Endothelial cell of umbilical vein (primary cell): ENCODE measurements around the gene RWDD1. TPM values are rescaled to one million over a fixed set of nuclear protein-coding genes. Genes with fewer than 3 reads are reported as not detected.

ENCODE experiments used
- BruUV-seq: library from RNA; stranded (reverse); fragments of 400-500 nt; replicated peaks from 2 replicates; lab custom pipeline; 2021; lab: Mats Ljungman, UMichigan
- CTCF ChIA-PET: fragments of 300-600, 350-600 bp; sonication (Branson Sonifier 250); formaldehyde crosslinking; loops from one replicate; lab custom pipeline; 2021; ENCODE audit warnings: antibody characterized with exemption, inconsistent platforms; lab: Charles Lee
- POLR2A ChIA-PET: fragments of 300-600, 350-600 bp; sonication (Branson Sonifier 250); formaldehyde crosslinking; loops from one replicate; lab custom pipeline; 2021; ENCODE audit warnings: antibody characterized with exemption, inconsistent platforms; lab: Charles Lee
- DNase-seq: peaks from one replicate; pipeline ENCODE4 v3.0.0-alpha.2; 2011; ENCODE audit warnings: low read depth, low spot score
- FAIRE-seq: peaks from 2 replicates; lab custom pipeline; 2011; peaks lifted over from hg19 to GRCh38; lab: Jason Lieb, UNC
- H2AFZ ChIP-seq: 2 replicates; pipeline ENCODE4 v1.6.0; 2012; ENCODE audit warnings: low read depth, low read length, control low read depth, inconsistent platforms
- H3K27ac ChIP-seq: 2 replicates; pipeline ENCODE4 v1.5.1; 2011; ENCODE audit warnings: low read depth, mild to moderate bottlenecking, control low read depth, low read length, moderate library complexity; ENCODE audit not compliant: insufficient read depth
- H3K27me3 ChIP-seq, 2 experiments: 2 replicates each; pipeline versions ENCODE4 v1.6.0 to v1.6.1; 2011; ENCODE audit warnings: low read length in 2 of 2, mixed read lengths in 1 of 2; ENCODE audit not compliant: control insufficient read depth in 2 of 2, insufficient read depth in 2 of 2
- H3K36me3 ChIP-seq, 2 experiments: 2 replicates in 1 of 2; 3 replicates in 1 of 2; pipeline ENCODE4 v1.5.1; 2011; ENCODE audit warnings: low read length in 2 of 2, mild to moderate bottlenecking in 1 of 2, moderate library complexity in 1 of 2; ENCODE audit not compliant: control insufficient read depth in 2 of 2, insufficient read depth in 2 of 2; ENCODE audit errors: extremely low read depth in 1 of 2
- H3K4me1 ChIP-seq: 3 replicates; pipeline ENCODE4 v1.5.1; 2011; ENCODE audit warnings: mild to moderate bottlenecking, low read length; ENCODE audit not compliant: control insufficient read depth, insufficient read depth; ENCODE audit errors: extremely low read depth
- H3K4me2 ChIP-seq: 2 replicates; pipeline ENCODE4 v1.6.1; 2011; ENCODE audit warnings: low read length, control low read depth, mixed read lengths; ENCODE audit not compliant: insufficient read depth
- H3K4me3 ChIP-seq, 3 experiments: fragments of 200-600 bp in 1 of 3; sonication (generic), shearing (Covaris generic) in 1 of 3; replicated peaks in 1 of 3; 2 replicates each; pipeline ENCODE4 v1.5.1; 2011 to 2016; ENCODE audit warnings: control low read depth in 3 of 3, low read length in 3 of 3, mild to moderate bottlenecking in 2 of 3, inconsistent platforms in 1 of 3, low read depth in 1 of 3, moderate library complexity in 1 of 3; ENCODE audit not compliant: insufficient read depth in 1 of 3
- H3K79me2 ChIP-seq: 2 replicates; pipeline ENCODE4 v1.6.0; 2012; ENCODE audit warnings: low read length, inconsistent platforms; ENCODE audit not compliant: control insufficient read depth, insufficient read depth
- H3K9ac ChIP-seq: replicated peaks from 2 replicates; pipeline ENCODE3; 2011; ENCODE audit warnings: low read length, control low read depth; ENCODE audit not compliant: insufficient read depth; ENCODE audit errors: extremely low read depth
- H3K9me1 ChIP-seq: replicated peaks from 3 replicates; pipeline ENCODE4 v1.6.0; 2011; ENCODE audit warnings: mild to moderate bottlenecking, low read length; ENCODE audit not compliant: control insufficient read depth, insufficient read depth; ENCODE audit errors: extremely low read depth
- H3K9me3 ChIP-seq: replicated peaks from 2 replicates; pipeline ENCODE4 v1.5.1; 2012; ENCODE audit warnings: low read length, inconsistent platforms; ENCODE audit not compliant: control insufficient read depth, insufficient read depth
- H4K20me1 ChIP-seq: replicated peaks from 2 replicates; pipeline ENCODE3; 2011; ENCODE audit warnings: mild to moderate bottlenecking, low read length; ENCODE audit not compliant: control insufficient read depth, insufficient read depth; ENCODE audit errors: extremely low read depth
- EZH2 ChIP-seq: IDR thresholded peaks from 2 replicates; pipeline ENCODE4 v1.6.1; 2012; ENCODE audit warnings: borderline replicate concordance, low read depth, mild to moderate bottlenecking, moderate library complexity, low read length, inconsistent platforms; ENCODE audit not compliant: severe bottlenecking
- FOS ChIP-seq: IDR thresholded peaks from 2 replicates; pipeline ENCODE4 v1.6.1; 2011; ENCODE audit warnings: mild to moderate bottlenecking, low read length, moderate library complexity, borderline replicate concordance; ENCODE audit not compliant: insufficient read depth
- JUN ChIP-seq: IDR thresholded peaks from 2 replicates; pipeline ENCODE4 v1.6.1; 2011; ENCODE audit warnings: borderline replicate concordance, low read depth; ENCODE audit not compliant: insufficient read length, insufficient read depth
- MYC ChIP-seq: IDR thresholded peaks from one replicate; pipeline ENCODE4 v1.6.1; 2011; ENCODE audit warnings: mild to moderate bottlenecking, low read depth, low read length
- POLR2A ChIP-seq: IDR thresholded peaks from 2 replicates; pipeline ENCODE4 v1.6.1; 2012; ENCODE audit warnings: low read depth, mild to moderate bottlenecking, control low read depth, low read length
- dilution Hi-C: fragments of 300-500 bp; cut with MboI; formaldehyde crosslinking; loops from one replicate; pipeline ENCODE4 v1.15.0; 2019; ENCODE audit warnings: low sequenced_read_pairs; ENCODE audit not compliant: extremely low pct_ligation_motif_present
- intact Hi-C: fragments of 100-400 bp; cut with micrococcal nuclease; formaldehyde crosslinking; loops from one replicate; pipeline ENCODE4 v1.10.0; 2022
- polyA plus RNA-seq, 4 experiments: library from polyadenylated mRNA; depleted of rRNA in 3 of 4; stranded (reverse) in 3 of 4; unstranded in 1 of 4; fragments of >200 nt; gene quantifications; 2 replicates each; pipeline versions ENCODE4 v1.2.1 to v1.2.3, GENCODE V29; 2011 to 2012; ENCODE audit warnings: missing spikeins in 1 of 4
- total RNA-seq: library from RNA; stranded (reverse); gene quantifications from 2 replicates; pipeline ENCODE4 v1.2.3, GENCODE V29; 2021
- TF ChIP-seq, protein P1 (sequence below), 2 donors: IDR thresholded peaks; 1 replicate in 1 of 2; 2 replicates in 1 of 2; pipeline ENCODE4 v1.5.1; 2011; ENCODE audit warnings: low read length in 2 of 2, mild to moderate bottlenecking in 2 of 2, moderate library complexity in 2 of 2, control low read depth in 1 of 2, inconsistent platforms in 1 of 2, low read depth in 1 of 2; ENCODE audit not compliant: insufficient read depth in 1 of 2; ENCODE audit errors: extremely low read depth in 1 of 2
- TF ChIP-seq, protein P2 (sequence below): IDR thresholded peaks from 2 replicates; pipeline ENCODE4 v1.6.1; 2011; ENCODE audit not compliant: insufficient read depth, insufficient read length

Gene RWDD1
- total and polyA plus RNA-seq, 2 donors (not counting 3 experiments of a cell fraction or from before 2014, with no cell fraction given) = 18.7 to 37.9 TPM

DNA sequence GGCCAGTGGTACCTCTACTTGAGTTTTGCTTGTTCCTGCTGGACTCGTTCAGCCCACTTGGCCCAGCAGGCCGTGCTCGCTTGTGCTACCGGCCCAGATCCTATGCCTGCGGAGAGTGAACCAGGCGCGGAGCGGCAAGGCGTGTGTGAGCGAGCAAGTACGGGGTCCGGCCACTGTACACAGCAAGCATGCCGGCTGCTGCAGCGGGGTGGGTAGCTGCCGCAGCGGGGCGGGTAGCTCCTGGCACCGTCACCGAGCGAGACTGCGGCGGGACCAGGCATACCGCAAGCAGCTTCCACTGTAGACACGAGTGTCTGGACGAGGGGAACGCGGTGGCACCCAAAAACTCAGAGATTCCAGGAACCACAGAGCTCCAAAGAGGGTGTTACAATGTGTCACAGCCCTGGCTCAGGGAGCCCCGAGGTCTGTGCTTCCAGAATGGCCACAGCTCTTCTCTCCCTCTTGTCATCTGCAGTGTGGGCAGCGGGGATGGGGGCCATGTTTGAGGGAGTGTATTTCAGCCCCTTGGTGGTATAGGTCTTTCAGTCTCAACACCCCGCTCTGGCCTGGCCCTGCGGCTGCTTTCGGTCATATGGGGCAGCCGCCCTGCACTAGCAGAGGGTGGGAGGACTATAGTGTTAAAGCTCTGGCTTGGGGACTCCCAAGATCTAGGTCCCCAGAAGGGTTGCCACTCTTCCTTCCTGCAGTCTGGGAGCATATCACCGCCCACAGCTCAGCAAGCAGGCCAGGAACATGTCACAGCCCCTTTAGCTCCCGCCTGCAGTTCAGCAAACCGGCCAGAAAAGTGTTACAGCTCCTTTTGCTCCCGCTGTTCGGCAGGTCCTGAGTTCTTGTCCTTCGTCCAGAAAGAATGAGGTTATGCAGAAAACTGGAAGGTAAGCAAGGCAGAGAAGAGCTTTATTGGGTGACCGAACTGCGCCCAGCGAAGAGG is 6.1 kb upstream of the RWDD1 start:
- Histone ChIP-seq H3K4me3 (peak overlapping the region in 2 of 3 experiments; percentile 4 to 21), H3K27ac (no peak overlapping the region), H3K9ac (no peak overlapping the region), H3K4me2 (peak overlapping the region; percentile 52), H3K9me1 (no peaks in the 10 kb centered on the region), H3K4me1 (peaks cover 20% of the 10 kb centered on the region), H3K9me3 (no peaks in the 10 kb centered on the region), H3K27me3 (no peaks in the 10 kb centered on the region), H2AFZ (peak overlapping the region; percentile 83), H3K36me3 (no peaks in the 10 kb centered on the region), H4K20me1 (no peaks in the 10 kb centered on the region), H3K79me2 (peaks cover 3% of the 10 kb centered on the region)
- FAIRE-seq (no peak), DNase-seq (peak; percentile 17)
- dilution Hi-C loops (no loop called here), intact Hi-C loops (loop anchor here (5.0 kb wide), 1 partner anchor 282 kb away; no protein-coding TSS in a partner anchor)
- TF ChIP-seq POLR2A (no peak), MYC (no peak), FOS (no peak), EZH2 (no peak), JUN (no peak)
- TF ChIP-seq, protein P1, sequence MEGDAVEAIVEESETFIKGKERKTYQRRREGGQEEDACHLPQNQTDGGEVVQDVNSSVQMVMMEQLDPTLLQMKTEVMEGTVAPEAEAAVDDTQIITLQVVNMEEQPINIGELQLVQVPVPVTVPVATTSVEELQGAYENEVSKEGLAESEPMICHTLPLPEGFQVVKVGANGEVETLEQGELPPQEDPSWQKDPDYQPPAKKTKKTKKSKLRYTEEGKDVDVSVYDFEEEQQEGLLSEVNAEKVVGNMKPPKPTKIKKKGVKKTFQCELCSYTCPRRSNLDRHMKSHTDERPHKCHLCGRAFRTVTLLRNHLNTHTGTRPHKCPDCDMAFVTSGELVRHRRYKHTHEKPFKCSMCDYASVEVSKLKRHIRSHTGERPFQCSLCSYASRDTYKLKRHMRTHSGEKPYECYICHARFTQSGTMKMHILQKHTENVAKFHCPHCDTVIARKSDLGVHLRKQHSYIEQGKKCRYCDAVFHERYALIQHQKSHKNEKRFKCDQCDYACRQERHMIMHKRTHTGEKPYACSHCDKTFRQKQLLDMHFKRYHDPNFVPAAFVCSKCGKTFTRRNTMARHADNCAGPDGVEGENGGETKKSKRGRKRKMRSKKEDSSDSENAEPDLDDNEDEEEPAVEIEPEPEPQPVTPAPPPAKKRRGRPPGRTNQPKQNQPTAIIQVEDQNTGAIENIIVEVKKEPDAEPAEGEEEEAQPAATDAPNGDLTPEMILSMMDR (IDR thresholded peaks at IDR 0.05; ENCODE audit: extremely low read depth in 1 of 2, insufficient read depth in 1 of 2, low read depth in 1 of 2, low read length in 2 of 2) = no peak
- TF ChIP-seq, protein P2, sequence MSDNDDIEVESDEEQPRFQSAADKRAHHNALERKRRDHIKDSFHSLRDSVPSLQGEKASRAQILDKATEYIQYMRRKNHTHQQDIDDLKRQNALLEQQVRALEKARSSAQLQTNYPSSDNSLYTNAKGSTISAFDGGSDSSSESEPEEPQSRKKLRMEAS = no peak
- POLR2A ChIA-PET = interaction anchor here (0.6 kb wide), 1 partner anchor 150 kb away, joined by 5 read pairs; no protein-coding TSS in a partner anchor
- no TSS peak for BruUV-seq
- CTCF ChIA-PET = interaction anchor here (0.7 to 4.3 kb wide), 7 partner anchors 11 to 347 kb away, joined by 3 to 34 read pairs (median 12); partner anchors contain the start of genes CALHM4 and CALHM5
